G401.6 (cell line): Measurements from ENCODE around the gene BATF2.

Source experiments
- FAIRE-seq: peaks from 2 replicates; lab custom pipeline; 2012; peaks lifted over from hg19 to GRCh38; lab: Jason Lieb, UNC

The BATF2 gene

DNA sequence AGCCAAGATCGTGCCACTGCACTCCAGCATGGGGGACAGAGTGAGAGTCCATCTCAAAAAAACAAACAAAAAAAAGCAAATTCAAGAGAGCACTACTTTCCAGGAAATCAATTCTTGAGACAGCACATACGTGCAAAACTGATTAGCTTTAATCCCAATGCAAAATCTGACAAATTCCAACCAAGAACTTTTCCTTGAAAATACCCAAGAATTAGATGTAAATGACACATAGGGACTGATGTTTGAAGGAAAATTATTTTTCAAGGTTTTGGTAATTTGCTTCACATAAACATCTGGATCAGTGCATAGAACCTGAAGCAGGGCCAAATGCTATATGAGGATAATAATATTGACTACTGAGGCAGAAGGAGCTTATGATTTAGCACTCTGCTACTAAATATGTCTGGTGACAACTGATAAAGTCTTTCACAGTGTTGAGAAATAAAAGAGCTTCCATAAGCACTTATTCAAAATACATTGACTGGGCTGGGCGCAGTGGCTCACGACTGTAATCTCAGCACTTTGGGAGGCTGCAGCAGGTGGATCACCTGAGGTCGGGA is 33.6 kb downstream of the BATF2 start:
- no peak for FAIRE-seq

DNA sequence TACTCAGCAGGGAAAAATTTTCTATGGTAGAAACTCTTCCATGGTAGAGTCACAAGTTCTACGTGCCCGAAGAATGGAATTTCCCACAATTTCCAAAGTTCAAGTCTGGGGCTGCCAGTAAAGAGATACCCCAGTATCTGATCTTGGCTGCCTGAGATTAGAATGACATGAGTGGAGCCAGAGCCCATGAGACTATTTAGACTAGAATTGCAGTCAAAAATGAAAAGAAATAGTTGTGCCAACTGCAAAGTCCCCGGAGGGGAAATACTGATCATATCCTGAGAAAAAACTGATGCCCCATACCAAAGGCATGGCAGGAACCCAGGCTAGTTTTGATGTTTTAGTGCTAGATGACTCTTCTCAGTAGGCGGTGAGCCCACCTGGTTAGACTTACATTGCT is 36.1 kb downstream of the BATF2 start:
- no peak for FAIRE-seq

DNA sequence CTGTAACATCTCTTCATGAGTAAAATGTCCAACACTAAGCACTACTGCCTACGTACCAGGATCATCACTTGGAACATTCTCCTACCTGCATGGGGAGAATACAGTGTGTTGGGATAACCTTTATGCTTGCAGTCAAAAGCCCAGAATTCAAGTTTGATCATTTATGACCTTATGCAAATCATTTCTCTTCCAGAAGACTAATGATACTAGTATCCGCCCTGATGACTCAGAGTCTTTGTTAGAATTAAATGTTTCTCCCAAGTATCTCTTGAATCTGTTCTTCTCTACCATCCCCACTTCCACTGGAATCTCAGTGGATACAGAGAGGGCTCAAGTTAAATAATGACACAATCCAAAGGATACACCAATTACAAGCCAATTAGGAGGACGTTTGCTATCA is 37.3 kb downstream of the BATF2 start:
- FAIRE-seq = no peak

- FAIRE-seq = no peak
Measured at GRCh38 chr11:64954201-64954600, 42.6 kb downstream of the BATF2 start.

GRCh38 chr11:64951529-64951928 is 45.2 kb downstream of the BATF2 start:
- FAIRE-seq = no peak

DNA sequence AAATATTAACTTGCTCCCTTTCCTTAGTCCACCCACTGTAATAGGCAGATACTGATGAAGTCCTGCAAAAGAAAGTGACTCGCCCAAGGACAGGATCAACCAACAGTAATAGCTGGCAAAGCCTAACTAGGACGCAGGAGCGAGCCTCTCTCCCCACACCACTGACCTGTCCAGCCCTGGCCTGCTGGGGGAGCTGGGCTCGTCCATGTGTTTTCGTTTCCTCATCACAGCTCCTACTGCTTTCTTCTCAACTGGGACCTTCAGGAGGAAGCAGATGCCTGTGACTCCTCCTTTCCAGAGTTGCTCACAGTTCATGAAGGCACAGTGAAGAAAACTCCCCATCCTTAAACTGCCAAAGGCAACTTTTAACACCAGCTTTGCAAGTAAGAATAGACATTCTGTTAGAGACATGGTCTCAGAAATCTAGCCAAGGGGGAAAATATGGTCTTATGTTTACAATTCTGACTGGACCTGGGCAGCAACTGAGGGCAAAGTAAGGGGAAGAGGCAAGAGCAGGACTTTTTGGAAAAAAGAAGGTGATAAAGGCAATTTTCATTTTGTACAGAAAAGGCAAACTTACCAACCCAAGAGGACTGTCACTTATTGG is 49.5 kb downstream of the BATF2 start:
- no peak for FAIRE-seq
